Activated CD4-positive, CD25-positive, alpha-beta regulatory T cell treated with anti-CD3 and anti-CD28 coated beads, Interleukin-2, amount 50 U/mL, for 72 hours (primary cell): ENCODE results near the gene PAEP.

Experiments
- DNase-seq: peaks from one replicate; pipeline ENCODE4 v3.0.0; 2021

Gene PAEP

DNA sequence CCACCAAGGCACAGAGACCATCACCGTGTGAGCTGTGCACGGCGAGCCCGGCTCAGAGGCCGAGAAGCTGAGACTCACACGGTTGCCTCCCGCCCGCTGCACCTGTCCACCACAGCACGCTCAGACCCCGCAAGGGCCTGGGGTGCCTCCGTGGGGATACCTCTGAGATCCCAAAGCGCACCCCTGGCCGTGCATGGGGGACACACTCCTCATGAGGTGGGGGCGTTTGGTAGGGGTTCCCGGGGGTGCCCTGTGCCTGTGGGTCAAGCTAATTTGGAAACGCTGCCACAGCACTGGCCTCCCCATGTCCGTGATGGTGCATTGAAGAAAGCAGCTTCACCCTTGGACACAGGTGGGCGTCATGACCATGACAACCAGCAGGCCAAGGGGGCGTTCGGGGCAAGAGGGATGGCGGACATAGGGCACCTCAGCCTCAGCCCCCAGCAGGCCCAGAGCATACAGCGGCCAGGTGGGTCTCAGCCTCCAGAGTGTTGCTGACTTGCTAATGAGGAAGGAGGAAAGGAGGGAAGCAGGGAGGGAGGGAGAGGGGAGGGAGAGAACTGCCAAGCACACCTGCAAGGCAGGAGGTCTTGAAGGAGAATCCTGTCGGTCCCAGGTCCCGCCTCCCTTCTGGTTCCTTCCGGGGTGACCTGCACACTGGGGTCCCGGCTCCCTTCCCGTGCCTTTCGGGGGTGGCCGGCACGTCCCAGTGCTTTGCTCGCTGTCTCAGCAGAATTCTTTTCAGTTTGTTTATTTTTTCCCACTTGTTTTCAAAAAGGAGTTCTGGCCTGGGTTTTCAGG lies 43.1 kb downstream of the PAEP start:
- no peak for DNase-seq

DNA sequence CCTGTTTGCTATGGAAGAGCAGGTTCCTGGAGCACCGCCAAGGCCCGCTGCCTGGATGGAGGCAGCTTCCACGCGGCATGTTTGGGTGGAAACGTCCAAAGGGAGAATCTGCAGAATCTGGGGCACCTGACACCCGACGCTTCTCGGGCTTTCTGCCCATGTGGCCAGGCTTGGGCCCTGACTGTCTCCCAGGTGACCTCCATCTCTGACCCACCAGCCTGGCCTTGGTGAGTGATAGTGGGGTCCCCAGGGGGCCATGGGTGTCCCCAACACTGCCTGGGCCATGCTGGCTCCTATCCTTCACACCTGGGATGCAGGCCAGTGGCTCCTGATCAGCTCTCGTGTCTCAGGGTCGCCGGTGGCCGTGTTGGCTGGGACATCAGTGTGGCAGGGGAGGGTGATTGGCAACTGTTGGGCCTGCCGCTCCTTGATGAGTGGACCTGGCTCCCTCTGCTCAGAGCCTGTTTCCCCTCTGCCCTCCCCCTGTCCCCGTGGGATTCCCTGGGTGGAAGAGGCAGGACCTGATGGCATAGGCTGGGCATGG lies 43.8 kb downstream of the PAEP start:
- DNase-seq = no peak

DNA sequence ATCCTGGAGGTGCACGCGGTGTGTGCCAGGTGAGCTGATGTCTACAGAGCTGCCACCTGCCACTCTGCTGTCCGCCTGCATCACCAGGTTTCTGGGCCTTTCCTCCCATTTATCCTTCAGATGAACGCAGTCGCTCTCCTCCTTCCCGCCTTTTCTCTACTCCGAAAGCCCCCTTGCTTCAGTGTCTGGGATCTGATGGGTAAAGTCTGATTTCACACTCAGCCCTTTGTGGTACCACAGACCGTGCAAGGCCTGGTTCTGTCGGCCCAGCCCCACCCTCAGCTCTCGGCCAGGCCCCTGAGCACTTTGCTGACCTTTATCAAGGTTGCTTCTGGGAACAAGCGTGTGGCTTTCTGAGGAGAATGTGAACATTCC lies 45.3 kb downstream of the PAEP start:
- no peak for DNase-seq

DNA sequence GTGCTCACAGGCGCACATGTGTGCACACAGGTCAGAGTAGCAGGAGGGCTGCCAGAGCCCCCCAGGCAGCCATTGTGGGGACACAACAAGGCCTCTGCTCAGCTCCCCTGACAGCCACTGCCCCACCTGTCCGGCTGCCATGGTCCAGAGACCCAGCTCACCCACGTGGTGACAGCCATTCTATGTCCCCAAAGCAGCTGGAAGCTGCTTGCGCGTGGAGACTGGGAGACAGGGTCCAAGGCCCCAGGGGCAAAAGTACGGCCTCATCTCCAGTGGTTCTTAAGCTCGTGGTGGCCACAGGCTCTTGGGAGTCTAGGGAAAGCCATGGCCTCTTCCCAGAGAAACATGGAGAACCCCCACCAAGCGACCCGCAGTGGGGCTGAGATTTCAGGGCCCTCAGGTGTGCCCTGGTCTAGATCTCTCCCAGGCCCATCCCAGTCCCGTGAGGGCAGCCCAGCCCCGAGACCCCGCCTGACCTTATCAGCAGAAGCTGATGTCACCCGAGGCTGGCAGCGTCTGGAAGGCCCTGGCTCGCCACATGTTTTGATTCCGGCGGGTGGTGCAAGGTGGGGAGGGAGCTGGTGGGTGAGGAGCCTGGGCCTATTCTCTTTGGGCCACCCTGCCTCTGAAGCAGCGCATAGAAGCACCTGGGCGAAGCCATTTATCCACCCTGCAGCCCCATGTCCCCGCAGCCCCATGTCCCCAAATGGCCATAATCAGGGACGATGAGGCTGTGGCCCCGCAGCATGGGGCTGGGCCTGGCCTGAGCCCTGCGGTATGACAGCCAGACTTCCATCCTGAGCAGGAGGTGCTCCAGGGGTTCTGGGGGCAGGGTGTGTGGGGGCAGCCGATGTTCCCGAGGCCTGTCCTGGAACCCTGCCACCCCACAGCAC lies 46.1 kb downstream of the PAEP start:
- DNase-seq = no peak

DNA sequence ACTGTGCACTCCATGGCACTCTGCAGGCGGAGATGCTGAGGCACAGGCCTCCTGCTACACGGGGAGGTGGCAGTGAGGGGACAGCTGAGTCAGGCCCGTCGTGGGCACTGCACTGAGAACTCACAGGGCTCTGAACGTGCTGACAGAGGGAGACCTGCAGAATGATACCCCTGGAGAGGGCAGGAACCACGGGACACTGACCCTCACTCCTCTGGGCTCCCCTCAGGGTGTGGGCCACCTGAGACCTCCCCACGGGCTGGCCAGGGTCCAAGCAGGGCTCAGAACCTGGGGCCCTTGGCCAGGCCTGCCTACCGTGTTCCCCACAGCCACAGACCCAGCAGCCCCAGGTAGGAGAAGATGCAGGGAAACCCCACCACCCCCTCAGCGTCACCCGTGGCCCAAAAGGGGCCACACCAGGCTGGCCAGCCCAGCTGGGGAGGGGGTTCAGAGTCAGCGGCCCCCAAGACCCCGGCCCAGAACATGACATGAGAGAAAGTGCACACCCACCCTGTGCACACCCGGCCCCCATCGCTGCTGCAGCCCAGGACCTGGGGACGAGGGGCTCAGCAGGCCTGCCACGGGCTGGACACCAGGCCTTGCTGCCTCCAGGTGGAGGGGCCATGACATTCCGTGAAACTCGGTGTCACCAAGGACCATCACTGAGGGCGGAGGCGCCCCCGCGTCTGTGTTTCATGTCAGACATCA lies 46.9 kb downstream of the PAEP start:
- DNase-seq = no peak

DNA sequence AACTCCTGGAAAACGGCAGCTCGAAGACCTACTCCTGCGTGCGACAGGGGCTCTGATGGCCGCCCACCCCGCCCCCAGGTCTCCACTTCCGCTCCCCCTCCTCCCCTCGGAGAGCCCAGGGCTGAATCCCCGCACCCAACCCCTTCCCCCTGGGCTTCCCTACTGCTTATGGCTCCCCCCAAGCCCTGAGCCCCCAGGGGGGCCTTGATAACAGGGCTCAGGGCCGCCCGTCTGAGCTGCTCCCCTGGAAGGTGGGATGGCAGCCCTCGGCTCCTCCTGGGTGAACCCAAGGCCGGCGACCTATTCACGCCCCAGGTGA lies 47.4 kb downstream of the PAEP start:
- DNase-seq = no peak

DNA sequence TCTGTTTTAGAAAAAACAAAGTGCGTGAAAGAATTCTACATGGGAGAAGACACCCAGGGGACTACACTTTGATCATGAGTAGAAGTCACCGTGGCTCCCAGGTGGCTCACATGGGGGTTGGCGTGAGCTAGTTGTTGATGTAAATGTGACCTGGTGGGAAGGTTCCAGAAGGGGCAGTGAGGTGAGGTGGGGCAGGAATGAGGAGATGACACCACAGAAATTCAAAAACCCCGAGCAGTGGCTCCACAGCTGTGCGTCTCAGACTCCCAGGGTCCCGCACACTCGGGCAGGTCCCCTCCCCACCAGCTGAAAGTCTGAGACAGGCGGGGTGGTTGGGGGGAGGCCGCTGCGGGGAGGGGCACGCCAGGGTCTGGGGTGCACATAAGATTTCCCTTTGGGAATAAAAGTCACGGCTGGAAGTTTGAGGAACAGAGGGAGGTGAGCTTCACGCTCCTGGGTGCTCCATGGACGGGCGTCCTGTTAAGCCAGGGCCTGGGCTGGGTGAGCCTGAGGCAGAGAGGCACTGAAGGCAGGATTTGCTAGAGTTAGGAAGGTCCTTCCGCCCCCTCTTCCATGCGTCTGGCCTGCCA lies 47.9 kb downstream of the PAEP start:
- DNase-seq = no peak

DNA sequence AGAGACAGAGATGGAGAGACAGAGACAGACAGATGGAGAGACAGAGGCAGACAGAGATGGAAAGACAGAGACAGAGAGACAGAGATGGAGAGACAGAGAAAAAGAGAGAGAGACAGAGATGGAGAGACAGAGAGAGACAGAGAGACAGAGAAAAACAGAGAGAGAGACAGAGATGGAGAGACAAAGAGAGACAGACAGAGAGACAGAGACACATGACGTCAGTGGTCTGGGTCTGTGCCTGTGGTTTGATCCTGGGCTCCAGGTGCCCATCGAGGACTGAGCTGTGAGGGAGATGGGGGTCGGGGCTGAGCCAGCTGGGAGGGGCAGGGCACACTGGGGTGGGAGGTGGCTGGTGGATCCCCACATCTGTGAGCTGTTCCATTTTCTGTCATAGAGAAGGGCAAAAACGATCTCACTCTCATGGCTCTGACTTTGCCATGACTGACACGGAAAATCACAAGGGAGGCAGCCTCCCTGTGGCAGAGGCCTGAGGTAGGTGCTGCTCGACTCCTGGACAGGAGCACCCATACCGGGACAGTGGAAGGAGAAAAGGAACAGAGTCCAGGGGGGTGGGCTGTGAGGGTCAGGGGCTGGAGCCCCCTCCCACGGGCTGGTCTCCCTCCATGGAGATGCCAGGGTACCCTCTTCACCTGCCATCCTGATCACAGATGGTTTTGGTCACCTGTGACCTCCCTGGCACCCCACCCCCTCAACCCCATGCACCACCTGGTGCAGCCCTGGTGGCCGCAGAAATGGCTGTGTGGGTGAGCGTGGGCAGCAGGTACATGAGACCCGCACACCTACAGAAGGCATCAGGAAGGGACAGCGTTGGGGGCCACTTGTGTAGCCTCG lies 49.0 kb downstream of the PAEP start:
- DNase-seq = no peak

DNA sequence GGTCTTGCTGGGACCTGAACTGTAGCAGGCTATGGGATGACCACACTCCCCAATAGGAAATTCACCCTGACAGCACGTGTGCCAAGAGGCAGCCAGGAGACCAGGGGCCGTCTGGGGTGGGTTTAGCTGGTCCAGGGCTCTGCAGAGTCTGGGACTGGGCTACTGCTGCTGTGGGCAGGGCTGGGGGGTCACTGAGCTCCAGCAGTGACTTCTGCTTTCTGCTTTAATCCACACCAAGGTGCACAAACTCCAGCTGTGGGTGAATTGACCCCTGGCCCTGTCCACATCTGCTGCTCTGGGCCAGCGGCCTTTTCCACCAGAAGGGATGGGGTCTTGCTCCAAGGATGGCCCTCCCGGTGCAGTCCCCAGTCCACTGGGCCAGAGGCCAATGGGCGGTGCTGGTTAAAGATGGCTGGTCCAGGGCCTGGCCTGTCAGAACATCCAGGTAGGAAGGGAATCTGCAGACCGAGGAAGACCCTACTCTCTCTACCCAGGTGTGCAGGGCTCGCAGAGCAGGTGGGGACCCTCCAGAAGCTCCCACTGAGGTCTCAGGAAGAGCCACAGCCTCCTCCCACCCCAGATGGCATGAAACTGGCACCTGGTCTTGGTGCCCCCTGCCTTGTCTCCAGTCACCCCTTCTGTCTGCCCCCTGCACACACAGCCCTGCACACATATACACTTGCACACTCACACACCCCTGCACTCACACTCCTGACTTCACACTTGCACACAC lies 49.8 kb downstream of the PAEP start:
- DNase-seq = no peak

DNA sequence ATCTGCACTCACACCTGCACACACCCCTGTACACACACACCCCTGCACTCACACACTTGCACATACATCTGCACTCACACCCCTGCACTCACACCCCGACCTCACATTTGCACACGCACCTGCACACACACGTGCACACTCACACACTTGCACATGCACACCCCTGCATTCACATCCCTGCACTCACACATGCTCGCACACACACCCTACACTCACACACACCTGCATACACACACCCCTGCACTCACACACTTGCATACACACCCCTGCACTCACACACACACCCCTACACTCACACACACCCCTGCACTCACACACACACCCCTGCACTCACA lies 50.3 kb downstream of the PAEP start:
- DNase-seq = no peak

DNA sequence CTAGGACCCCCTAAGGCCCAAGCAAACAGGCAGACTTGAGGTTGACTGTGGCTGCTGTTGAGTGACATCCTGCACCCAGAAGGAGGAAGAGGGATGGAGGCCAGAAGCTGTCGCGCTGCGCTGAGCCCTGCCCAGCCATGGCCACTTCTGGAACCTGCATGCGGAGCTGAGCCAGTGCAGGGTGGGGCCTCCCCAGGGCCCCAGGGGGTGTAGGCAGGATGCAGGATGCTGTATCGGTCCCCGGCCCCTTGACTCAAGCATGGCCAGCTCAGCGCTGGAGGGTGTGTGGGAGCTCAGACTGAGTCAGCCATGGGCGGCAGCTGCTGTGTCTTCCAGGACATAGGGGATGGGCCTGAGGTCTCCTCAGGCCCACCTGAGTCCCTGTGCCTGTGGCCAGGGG lies 50.9 kb downstream of the PAEP start:
- DNase-seq = no peak

DNA sequence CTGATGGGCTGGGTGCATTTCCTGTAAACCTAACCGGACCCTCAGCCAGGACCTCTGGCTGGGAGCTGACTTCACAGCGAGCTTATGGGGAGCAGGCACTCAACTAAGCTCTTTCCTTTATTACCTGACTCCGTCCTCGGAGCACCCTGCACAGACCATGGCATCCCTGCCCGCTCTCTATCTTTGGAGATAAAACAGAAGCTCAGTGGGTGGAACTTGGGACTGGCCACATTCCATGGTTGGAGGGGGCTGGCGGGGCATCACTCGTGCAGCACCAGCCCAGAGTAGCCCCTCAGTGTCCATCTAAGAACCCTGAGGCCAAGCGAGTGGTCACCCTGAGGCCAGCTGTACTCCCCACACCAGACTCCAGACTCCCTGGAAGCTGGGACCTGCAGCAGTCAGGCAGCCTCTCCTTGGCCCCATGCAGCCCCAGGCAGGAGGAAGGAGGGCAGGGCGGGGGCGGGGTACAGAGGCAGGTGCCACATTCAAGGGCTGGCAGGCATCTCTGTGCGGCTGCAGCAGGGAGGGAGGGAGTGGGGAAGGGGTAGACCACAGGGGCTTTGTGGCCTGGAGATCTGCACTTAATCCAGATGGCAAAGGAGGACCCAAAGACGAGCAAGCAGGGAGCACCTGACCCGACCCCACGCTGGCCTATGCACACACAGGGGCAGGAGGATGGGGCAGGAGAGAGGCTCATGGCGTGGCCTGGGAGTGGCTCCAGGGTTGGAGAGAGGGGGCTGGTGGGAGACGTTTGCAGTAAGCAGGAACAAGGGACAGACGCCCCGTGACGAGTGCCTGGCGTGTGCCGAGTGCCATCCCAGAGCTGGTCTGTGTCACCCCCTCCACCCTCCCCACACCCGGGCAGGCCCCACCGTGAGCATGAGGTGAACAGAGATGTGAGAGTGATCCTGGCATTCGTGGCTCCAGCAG lies 51.7 kb downstream of the PAEP start:
- no peak for DNase-seq

DNA sequence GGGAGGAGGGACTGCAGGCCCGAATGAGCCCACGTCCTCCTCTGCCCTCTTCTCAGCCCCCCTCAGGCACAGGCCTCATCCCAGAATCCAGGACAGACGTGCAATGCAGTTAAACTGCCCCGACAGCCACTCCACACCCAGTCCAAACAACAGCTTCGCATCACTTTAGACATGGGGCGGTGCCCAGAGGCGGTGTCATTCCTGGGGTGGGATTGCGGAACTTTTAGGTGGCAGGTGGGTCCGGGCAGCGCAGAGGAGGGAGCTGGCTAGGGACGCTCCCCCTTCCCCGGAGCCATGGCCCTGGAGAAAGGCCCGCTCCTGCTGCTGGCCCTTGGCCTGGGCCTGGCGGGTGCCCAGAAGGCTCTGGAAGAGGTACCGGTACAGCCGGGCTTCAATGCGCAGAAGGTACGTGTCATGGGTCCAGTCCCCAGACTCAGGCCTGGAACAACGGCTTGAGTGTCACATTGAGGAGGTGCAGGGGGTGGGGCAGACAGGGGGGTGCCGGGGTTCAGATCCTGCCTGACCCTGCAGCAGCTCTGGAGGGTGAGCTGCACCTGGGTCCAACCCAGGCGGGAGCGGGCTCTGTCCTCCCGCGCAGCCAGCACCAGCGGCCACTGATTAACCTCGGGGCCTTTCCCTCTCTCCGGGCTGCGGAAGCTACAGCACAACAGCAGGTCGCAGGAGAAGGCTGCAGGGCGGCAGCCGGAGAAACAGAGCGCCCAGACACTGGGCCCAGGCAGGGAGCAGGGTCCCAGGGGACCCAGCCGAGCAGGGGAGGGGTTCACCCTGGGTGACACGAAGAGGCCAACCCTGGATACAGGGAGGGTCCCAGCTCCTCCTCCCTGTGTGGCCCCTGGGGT lies 52.6 kb downstream of the PAEP start:
- no peak for DNase-seq

DNA sequence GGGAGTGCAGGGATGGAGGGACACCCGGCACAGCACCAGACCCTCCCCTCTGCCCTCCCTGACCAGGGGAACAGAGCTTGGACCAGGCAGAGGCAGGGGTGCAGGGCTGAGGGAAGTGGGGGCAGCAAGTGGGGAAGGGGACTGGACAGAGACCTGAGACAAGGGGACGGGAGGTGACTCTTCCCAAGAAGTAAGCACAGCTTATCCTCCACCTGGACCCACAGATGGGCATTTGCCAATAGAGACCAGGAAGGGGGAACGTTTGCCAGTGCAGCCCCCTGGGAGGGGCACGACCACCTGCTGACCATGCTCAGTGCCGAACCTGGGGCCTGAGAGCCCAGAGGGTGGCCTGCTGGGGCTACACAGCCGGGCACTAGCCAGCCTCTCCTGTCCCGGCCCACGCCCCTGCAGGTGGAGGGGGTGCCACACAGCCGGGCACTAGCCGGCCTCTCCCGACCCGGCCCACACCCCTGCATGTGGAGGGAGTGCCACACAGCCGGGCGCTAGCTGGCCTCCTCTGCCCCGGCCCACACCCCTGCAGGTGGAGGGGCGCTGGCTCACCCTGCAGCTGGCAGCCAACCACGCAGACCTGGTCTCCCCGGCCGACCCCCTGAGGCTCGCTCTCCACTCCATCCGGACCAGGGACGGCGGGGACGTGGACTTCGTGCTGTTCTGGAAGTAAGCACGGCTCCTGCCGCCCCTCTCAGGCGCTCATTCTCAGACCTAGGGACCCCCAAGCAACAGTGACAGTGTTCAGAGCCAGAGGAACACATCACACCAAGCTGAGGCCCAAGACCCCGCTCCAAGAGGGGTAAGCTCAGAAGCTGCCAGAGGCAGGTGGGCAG lies 53.5 kb downstream of the PAEP start:
- DNase-seq = no peak

DNA sequence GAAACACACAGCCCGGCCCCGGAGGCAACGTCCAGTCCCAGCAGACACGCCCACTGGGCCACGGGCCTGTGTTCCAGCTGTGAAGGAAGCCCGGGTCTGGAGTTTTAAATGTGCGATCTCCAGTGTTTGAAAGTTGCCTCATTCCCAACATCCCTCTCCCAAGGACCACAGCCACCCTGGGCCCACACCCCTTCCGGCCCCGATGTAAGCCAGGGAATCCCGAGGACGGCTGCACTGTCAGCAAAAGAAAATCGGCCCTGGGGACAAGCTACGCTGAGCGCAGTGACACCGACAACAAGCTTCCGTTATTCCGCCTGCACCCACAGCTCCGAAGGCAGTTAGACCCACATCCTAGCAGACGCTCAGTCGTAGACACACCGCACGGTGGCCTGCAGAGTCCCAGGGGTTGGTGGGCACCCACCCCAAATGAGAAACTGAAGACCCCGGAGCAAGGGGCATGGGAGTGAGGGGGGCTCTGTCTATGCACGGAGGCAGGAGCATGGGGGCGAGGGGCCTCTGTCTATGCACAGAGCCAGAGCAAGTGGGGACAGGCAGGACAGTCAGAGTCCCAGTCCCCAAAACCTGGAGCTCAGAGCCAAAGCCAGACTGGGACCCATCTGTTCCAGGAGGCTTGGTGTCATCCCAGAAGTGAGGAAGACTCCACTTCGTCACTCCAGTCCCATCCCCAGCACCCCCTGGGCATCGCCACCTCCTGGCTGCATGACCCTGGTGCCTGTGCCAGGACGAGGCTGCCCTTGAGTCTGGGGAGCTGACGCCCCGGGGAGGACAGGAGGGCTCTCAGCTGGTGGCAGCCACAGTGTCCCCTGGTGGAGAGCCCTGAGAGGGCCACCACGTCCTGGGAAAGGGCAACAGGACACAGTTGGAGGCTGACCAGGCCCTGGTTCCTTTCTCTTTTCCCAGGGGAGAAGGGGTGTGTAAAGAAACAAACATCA lies 54.4 kb downstream of the PAEP start:
- no peak for DNase-seq
